ENCODE data around the gene MUCL3.
"Not testable (repeated sequence)": the region's sequence is repeated elsewhere in the genome, so short reads cannot be mapped to it uniquely, and the experiment has no call there.

Gene MUCL3

GRCh38 chr6:30942338-30943060 lies 1.7 kb downstream of the MUCL3 start:
- DNase-seq: no peak

GRCh38 chr6:30944051-30944450 lies 3.3 kb downstream of the MUCL3 start:
- no peak for DNase-seq

GRCh38 chr6:30945281-30945680 lies 4.5 kb downstream of the MUCL3 start:
- DNase-seq: no peak

GRCh38 chr6:30947231-30947630 lies 6.5 kb downstream of the MUCL3 start:
- no peak for DNase-seq

GRCh38 chr6:30948811-30949210 lies 8.0 kb downstream of the MUCL3 start:
- DNase-seq: no peak

GRCh38 chr6:30951907-30952469 lies 11.2 kb downstream of the MUCL3 start:
- DNase-seq: no peak

- no peak for DNase-seq
These were observed 14.0 kb downstream of the MUCL3 start for GRCh38 chr6:30954631-30955366.

- no peak for DNase-seq
These were observed 14.7 kb downstream of the MUCL3 start for GRCh38 chr6:30955367-30956042.

GRCh38 chr6:30957716-30958115 lies 16.9 kb downstream of the MUCL3 start:
- no peak for DNase-seq

- DNase-seq: no peak
These were observed 20.3 kb downstream of the MUCL3 start for GRCh38 chr6:30960907-30961673.

GRCh38 chr6:30962716-30963115 lies 21.9 kb downstream of the MUCL3 start:
- DNase-seq: no peak

GRCh38 chr6:30963641-30964040 lies 22.9 kb downstream of the MUCL3 start:
- no peak for DNase-seq

GRCh38 chr6:30964075-30964474 lies 23.3 kb downstream of the MUCL3 start:
- no peak for DNase-seq

- no peak for DNase-seq
These were observed 24.4 kb downstream of the MUCL3 start for GRCh38 chr6:30965140-30965601.

- no peak for DNase-seq
These were observed 25.4 kb downstream of the MUCL3 start for GRCh38 chr6:30966154-30966553.

- DNase-seq: not testable (repeated sequence)
These were observed 28.4 kb downstream of the MUCL3 start for GRCh38 chr6:30969171-30969570.

- DNase-seq: no peak
These were observed 30.2 kb downstream of the MUCL3 start for GRCh38 chr6:30970946-30971345.

GRCh38 chr6:30972816-30973215 lies 32.0 kb downstream of the MUCL3 start:
- no peak for DNase-seq

- no peak for DNase-seq
These were observed 33.9 kb downstream of the MUCL3 start for GRCh38 chr6:30974490-30975252.

GRCh38 chr6:30979141-30979540 lies 38.4 kb downstream of the MUCL3 start:
- DNase-seq: no peak

GRCh38 chr6:30979690-30980089 lies 38.9 kb downstream of the MUCL3 start:
- no peak for DNase-seq

Data from SHP77 treated with DMSO at 0.1 percent for 48 hours (cell line).